ENCODE data around the gene TTLL3. TPM values are rescaled to one million over a fixed set of nuclear protein-coding genes. Genes with fewer than 3 reads are reported as not detected.

The TTLL3 gene
- total and polyA plus RNA-seq, 2 donors: 10.4 to 84.0 TPM

- no peak for DNase-seq (ENCODE audit: low read depth in 6 of 9, low spot score in 9 of 9)
- H3K4me1 ChIP-seq (ENCODE audit: control insufficient read depth in 2 of 2, insufficient read depth in 2 of 2, low read length in 2 of 2): no peaks in the 10 kb centered on the region
- no peaks in the 10 kb centered on the region for H3K36me3 ChIP-seq (ENCODE audit: control insufficient read depth in 2 of 2, insufficient read depth in 2 of 2, low read length in 1 of 2)
- H3K27me3 ChIP-seq (ENCODE audit: control insufficient read depth in 2 of 2, insufficient read depth in 1 of 2, low read length in 1 of 2): no peaks in the 10 kb centered on the region
- H3K4me3 ChIP-seq (ENCODE audit: low read length in 2 of 2): no peak overlapping the region
- H3K27ac ChIP-seq (ENCODE audit: low read depth in 1 of 2, low read length in 1 of 2): no peak overlapping the region
- H3K9me3 ChIP-seq (ENCODE audit: control insufficient read depth in 2 of 2, insufficient read depth in 1 of 2, low read length in 1 of 2): no peaks in the 10 kb centered on the region
- WGBS: 95% methylated on average over 12 of the region's 12 CpGs
Observed at GRCh38 chr3:9876991-9877390, 66.9 kb downstream of the TTLL3 start.

GRCh38 chr3:9878700-9879099 is 68.6 kb downstream of the TTLL3 start:
- H3K27me3 ChIP-seq (ENCODE audit: control insufficient read depth in 2 of 2, insufficient read depth in 1 of 2, low read length in 1 of 2): no peaks in the 10 kb centered on the region
- H3K36me3 ChIP-seq (ENCODE audit: control insufficient read depth in 2 of 2, insufficient read depth in 2 of 2, low read length in 1 of 2): no peaks in the 10 kb centered on the region
- H3K4me3 ChIP-seq (ENCODE audit: low read length in 2 of 2): no peak overlapping the region
- H3K27ac ChIP-seq (ENCODE audit: low read depth in 1 of 2, low read length in 1 of 2): no peak overlapping the region
- no peaks in the 10 kb centered on the region for H3K4me1 ChIP-seq (ENCODE audit: control insufficient read depth in 2 of 2, insufficient read depth in 2 of 2, low read length in 2 of 2)
- no peaks in the 10 kb centered on the region for H3K9me3 ChIP-seq (ENCODE audit: control insufficient read depth in 2 of 2, insufficient read depth in 1 of 2, low read length in 1 of 2)
- 91% methylated on average over 5 of the region's 5 CpGs for WGBS
- DNase-seq (ENCODE audit: low read depth in 6 of 9, low spot score in 9 of 9): no peak

- DNase-seq (ENCODE audit: low read depth in 6 of 9, low spot score in 9 of 9): no peak
- Histone ChIP-seq H3K27me3 (ENCODE audit: control insufficient read depth in 2 of 2, insufficient read depth in 1 of 2, low read length in 1 of 2) (no peaks in the 10 kb centered on the region), H3K36me3 (ENCODE audit: control insufficient read depth in 2 of 2, insufficient read depth in 2 of 2, low read length in 1 of 2) (no peaks in the 10 kb centered on the region), H3K27ac (ENCODE audit: low read depth in 1 of 2, low read length in 1 of 2) (no peak within 1 kb of the TSS), H3K9me3 (ENCODE audit: control insufficient read depth in 2 of 2, insufficient read depth in 1 of 2, low read length in 1 of 2) (no peaks in the 10 kb centered on the region), H3K4me1 (ENCODE audit: control insufficient read depth in 2 of 2, insufficient read depth in 2 of 2, low read length in 2 of 2) (no peaks in the 10 kb centered on the region), H3K4me3 (ENCODE audit: low read length in 2 of 2) (no peak within 1 kb of the TSS)
- 96% methylated on average over 7 of the region's 7 CpGs for WGBS
Observed at GRCh38 chr3:9879830-9880549, 69.9 kb downstream of the TTLL3 start, which contains the start of gene CIDEC. Gene CIDEC (minus strand): TSS chr3:9880253. CDS start chr3:9878486, 1,767 bp downstream.

- Histone ChIP-seq H3K36me3 (ENCODE audit: control insufficient read depth in 2 of 2, insufficient read depth in 2 of 2, low read length in 1 of 2) (no peaks in the 10 kb centered on the region), H3K27me3 (ENCODE audit: control insufficient read depth in 2 of 2, insufficient read depth in 1 of 2, low read length in 1 of 2) (no peaks in the 10 kb centered on the region), H3K9me3 (ENCODE audit: control insufficient read depth in 2 of 2, insufficient read depth in 1 of 2, low read length in 1 of 2) (no peaks in the 10 kb centered on the region), H3K4me1 (ENCODE audit: control insufficient read depth in 2 of 2, insufficient read depth in 2 of 2, low read length in 2 of 2) (no peaks in the 10 kb centered on the region), H3K27ac (ENCODE audit: low read depth in 1 of 2, low read length in 1 of 2) (no peak overlapping the region), H3K4me3 (ENCODE audit: low read length in 2 of 2) (no peak overlapping the region)
- 95% methylated on average over 1 of the region's 1 CpG for WGBS
- DNase-seq (ENCODE audit: low read depth in 6 of 9, low spot score in 9 of 9): no peak
Observed at GRCh38 chr3:9881441-9881840, 71.4 kb downstream of the TTLL3 start.

- no peak overlapping the region for H3K27ac ChIP-seq (ENCODE audit: low read depth in 1 of 2, low read length in 1 of 2)
- 96% methylated on average over 7 of the region's 7 CpGs for WGBS
- no peaks in the 10 kb centered on the region for H3K4me1 ChIP-seq (ENCODE audit: control insufficient read depth in 2 of 2, insufficient read depth in 2 of 2, low read length in 2 of 2)
- H3K4me3 ChIP-seq (ENCODE audit: low read length in 2 of 2): no peak overlapping the region
- no peaks in the 10 kb centered on the region for H3K27me3 ChIP-seq (ENCODE audit: control insufficient read depth in 2 of 2, insufficient read depth in 1 of 2, low read length in 1 of 2)
- no peaks in the 10 kb centered on the region for H3K36me3 ChIP-seq (ENCODE audit: control insufficient read depth in 2 of 2, insufficient read depth in 2 of 2, low read length in 1 of 2)
- DNase-seq (ENCODE audit: low read depth in 6 of 9, low spot score in 9 of 9): no peak
- H3K9me3 ChIP-seq (ENCODE audit: control insufficient read depth in 2 of 2, insufficient read depth in 1 of 2, low read length in 1 of 2): no peaks in the 10 kb centered on the region
Observed at GRCh38 chr3:9883706-9884554, 73.9 kb downstream of the TTLL3 start.

GRCh38 chr3:9884555-9885165 is 74.6 kb downstream of the TTLL3 start:
- 92% methylated on average over 11 of the region's 11 CpGs for WGBS

More at GRCh38 chr3:9884555-9885165, 74.6 kb downstream of the TTLL3 start:
- Histone ChIP-seq H3K9me3 (ENCODE audit: control insufficient read depth in 2 of 2, insufficient read depth in 1 of 2, low read length in 1 of 2) (no peaks in the 10 kb centered on the region), H3K27me3 (ENCODE audit: control insufficient read depth in 2 of 2, insufficient read depth in 1 of 2, low read length in 1 of 2) (no peaks in the 10 kb centered on the region), H3K27ac (ENCODE audit: low read depth in 1 of 2, low read length in 1 of 2) (no peak overlapping the region), H3K4me1 (ENCODE audit: control insufficient read depth in 2 of 2, insufficient read depth in 2 of 2, low read length in 2 of 2) (no peaks in the 10 kb centered on the region), H3K4me3 (ENCODE audit: low read length in 2 of 2) (no peak overlapping the region), H3K36me3 (ENCODE audit: control insufficient read depth in 2 of 2, insufficient read depth in 2 of 2, low read length in 1 of 2) (no peaks in the 10 kb centered on the region)
- DNase-seq (ENCODE audit: low read depth in 6 of 9, low spot score in 9 of 9): no peak

Other genes starting within 250 kb of the TTLL3 start
- 35.2 TPM for gene MTMR14, start 160.8 kb upstream of the TTLL3 start, total RNA-seq
- 35.3 TPM for gene MTMR14, start 160.8 kb upstream of the TTLL3 start, polyA plus RNA-seq
- gene CPNE9, start 106.4 kb upstream of the TTLL3 start, total RNA-seq: 0.14 TPM
- 0.27 TPM for gene CPNE9, start 106.4 kb upstream of the TTLL3 start, polyA plus RNA-seq
- gene BRPF1, start 78.5 kb upstream of the TTLL3 start, total RNA-seq: 19.1 TPM
- 11.9 TPM for gene BRPF1, start 78.5 kb upstream of the TTLL3 start, polyA plus RNA-seq
- 20.7 TPM for gene OGG1, start 60.3 kb upstream of the TTLL3 start, total RNA-seq
- gene OGG1, start 60.3 kb upstream of the TTLL3 start, polyA plus RNA-seq: 16.6 TPM
- gene CAMK1, start 40.3 kb upstream of the TTLL3 start, total RNA-seq: 9.2 TPM
- 11.9 TPM for gene CAMK1, start 40.3 kb upstream of the TTLL3 start, polyA plus RNA-seq
- gene TADA3, start 17.8 kb upstream of the TTLL3 start, total RNA-seq: 43.6 TPM
- 47.6 TPM for gene TADA3, start 17.8 kb upstream of the TTLL3 start, polyA plus RNA-seq
- gene ARPC4, start 17.2 kb upstream of the TTLL3 start, total RNA-seq: 187 TPM
- gene ARPC4, start 17.2 kb upstream of the TTLL3 start, polyA plus RNA-seq: 106 TPM
- gene RPUSD3, start 33.7 kb downstream of the TTLL3 start, total RNA-seq: 25.0 TPM
- 25.5 TPM for gene RPUSD3, start 33.7 kb downstream of the TTLL3 start, polyA plus RNA-seq
- gene CIDEC, start 70.0 kb downstream of the TTLL3 start, total RNA-seq: 0.14 TPM
- gene CIDEC, start 70.0 kb downstream of the TTLL3 start, polyA plus RNA-seq: 0.91 TPM
- gene JAGN1, start 80.3 kb downstream of the TTLL3 start, total RNA-seq: 24.2 TPM
- 37.5 TPM for gene JAGN1, start 80.3 kb downstream of the TTLL3 start, polyA plus RNA-seq
- gene IL17RE, start 92.6 kb downstream of the TTLL3 start, total RNA-seq: 5.9 TPM
- 3.6 TPM for gene IL17RE, start 92.6 kb downstream of the TTLL3 start, polyA plus RNA-seq
- 5.7 TPM for gene IL17RC, start 106.8 kb downstream of the TTLL3 start, total RNA-seq
- gene IL17RC, start 106.8 kb downstream of the TTLL3 start, polyA plus RNA-seq: 17.5 TPM
- 19.9 TPM for gene CRELD1, start 123.6 kb downstream of the TTLL3 start, total RNA-seq
- gene CRELD1, start 123.6 kb downstream of the TTLL3 start, polyA plus RNA-seq: 36.4 TPM
- gene PRRT3, start 142.1 kb downstream of the TTLL3 start, total RNA-seq: 1.4 TPM
- 1.6 TPM for gene PRRT3, start 142.1 kb downstream of the TTLL3 start, polyA plus RNA-seq
- gene EMC3, start 176.6 kb downstream of the TTLL3 start, total RNA-seq: 39.3 TPM
- gene EMC3, start 176.6 kb downstream of the TTLL3 start, polyA plus RNA-seq: 35.2 TPM
- 25.5 TPM for gene FANCD2, start 216.2 kb downstream of the TTLL3 start, total RNA-seq
- 6.6 TPM for gene FANCD2, start 216.2 kb downstream of the TTLL3 start, polyA plus RNA-seq

Data from thymus (tissue), 11 donors.